ENCODE data around the gene TAS2R46. TPM values are rescaled to one million over a fixed set of nuclear protein-coding genes. Genes with fewer than 3 reads are reported as not detected.

The TAS2R46 gene
- total and polyA plus RNA-seq, 2 of the 4 experiments (the other 2 are of a cell fraction), result 0.09 to 4.7 TPM

DNA sequence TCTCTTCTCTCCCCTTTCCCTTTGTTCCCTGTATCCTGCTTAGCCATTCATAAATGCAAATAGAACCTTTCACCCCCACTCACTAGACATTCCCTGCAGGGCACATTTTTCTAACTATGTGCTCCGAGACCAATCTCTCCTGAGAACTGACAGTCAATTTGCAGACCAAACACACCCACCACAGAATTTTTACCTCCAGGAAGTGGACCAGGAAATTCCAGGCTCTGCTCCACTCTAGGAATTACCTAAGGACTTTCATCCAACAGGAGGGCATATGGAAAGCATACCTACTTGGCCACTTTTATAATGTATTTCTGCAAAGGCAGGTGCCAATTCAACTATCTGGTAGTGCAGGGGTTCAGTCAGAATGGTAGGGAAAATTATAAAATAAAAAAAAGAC is 8.9 kb upstream of the TAS2R46 start:
- Histone ChIP-seq H4K91ac (ENCODE audit: insufficient read depth, low read depth, low read length) (no peak overlapping the region), H3K36me3 (ENCODE audit: control insufficient read depth, insufficient read depth, low read length) (no peaks in the 10 kb centered on the region; the same call in 1 of the 2 replicates), H3K14ac (replicated peaks; ENCODE audit: low read depth, low read length) (no peak overlapping the region), H2AFZ (replicated peaks; ENCODE audit: low read length, poor library complexity) (no peak overlapping the region), H3K9me1 (ENCODE audit: insufficient read depth, low read length) (no peaks in the 10 kb centered on the region), H4K20me1 (ENCODE audit: insufficient read depth, low read length) (no peaks in the 10 kb centered on the region), H2BK20ac (ENCODE audit: low read depth, low read length) (no peak overlapping the region), H3K9ac (ENCODE audit: low read depth, low read length) (no peak overlapping the region), H3K4me2 (ENCODE audit: low read depth, low read length) (no peak overlapping the region), H3K18ac (ENCODE audit: low read depth, low read length) (no peak overlapping the region), H3K9me3 (ENCODE audit: control insufficient read depth, insufficient read depth, low read length) (no peaks in the 10 kb centered on the region), H3K27me3 (ENCODE audit: control insufficient read depth, insufficient read depth, low read length) (no peaks in the 10 kb centered on the region), H2BK5ac (ENCODE audit: low read depth, low read length, poor library complexity, severe bottlenecking) (no peak overlapping the region), H2AK5ac (ENCODE audit: low read depth, low read length) (no peak overlapping the region), H3K4me1 (ENCODE audit: control insufficient read depth, insufficient read depth, low read length) (no peaks in the 10 kb centered on the region), H2BK15ac (ENCODE audit: low read depth, low read length) (no peak overlapping the region), H2AK9ac (replicated peaks; ENCODE audit: low read depth, low read length, poor library complexity) (no peak overlapping the region), H3K23ac (ENCODE audit: low read depth, low read length) (no peak overlapping the region), H2BK120ac (ENCODE audit: low read depth, low read length) (no peak overlapping the region), H3K27ac (ENCODE audit: insufficient read depth, low read length) (no peak overlapping the region), H3K4ac (ENCODE audit: low read depth, low read length) (no peak overlapping the region), H3K79me1 (ENCODE audit: low read depth in 1 of 2, low read length in 2 of 2) (peaks cover 0 to 9% of the 10 kb centered on the region in 2 experiments; a peak in 3 of 4 replicates), H3K56ac (ENCODE audit: extremely low read depth, insufficient read depth, low read length) (no peak overlapping the region), H4K8ac (ENCODE audit: low read depth in 2 of 2, low read length in 2 of 2) (no peak overlapping the region), H4K5ac (ENCODE audit: low read depth, low read length) (no peak overlapping the region), H3K4me3 (ENCODE audit: insufficient read depth, low read depth, low read length) (no peak overlapping the region)
- ATAC-seq (ENCODE audit: low read depth) (no peak), DNase-seq (no peak)
- CTCF ChIA-PET, result no interaction called here
- intact Hi-C loops (cut with micrococcal nuclease), result no loop called here
- BruUV-seq (replicated peaks), result no TSS peak
- POLR2A ChIA-PET (ENCODE audit: unreplicated experiment), result no interaction called here
- 83% methylated on average over 1 of the region's 1 CpG; no CpG with 5 or more reads in 1 of the 2 experiments for WGBS, 2 experiments (ENCODE audit: extremely low coverage in 2 of 2, insufficient read length in 1 of 2)
- TF ChIP-seq CHD1 (IDR thresholded peaks at IDR 0.05; ENCODE audit: low read depth, low read length), result no peak
- TF ChIP-seq, protein P1, sequence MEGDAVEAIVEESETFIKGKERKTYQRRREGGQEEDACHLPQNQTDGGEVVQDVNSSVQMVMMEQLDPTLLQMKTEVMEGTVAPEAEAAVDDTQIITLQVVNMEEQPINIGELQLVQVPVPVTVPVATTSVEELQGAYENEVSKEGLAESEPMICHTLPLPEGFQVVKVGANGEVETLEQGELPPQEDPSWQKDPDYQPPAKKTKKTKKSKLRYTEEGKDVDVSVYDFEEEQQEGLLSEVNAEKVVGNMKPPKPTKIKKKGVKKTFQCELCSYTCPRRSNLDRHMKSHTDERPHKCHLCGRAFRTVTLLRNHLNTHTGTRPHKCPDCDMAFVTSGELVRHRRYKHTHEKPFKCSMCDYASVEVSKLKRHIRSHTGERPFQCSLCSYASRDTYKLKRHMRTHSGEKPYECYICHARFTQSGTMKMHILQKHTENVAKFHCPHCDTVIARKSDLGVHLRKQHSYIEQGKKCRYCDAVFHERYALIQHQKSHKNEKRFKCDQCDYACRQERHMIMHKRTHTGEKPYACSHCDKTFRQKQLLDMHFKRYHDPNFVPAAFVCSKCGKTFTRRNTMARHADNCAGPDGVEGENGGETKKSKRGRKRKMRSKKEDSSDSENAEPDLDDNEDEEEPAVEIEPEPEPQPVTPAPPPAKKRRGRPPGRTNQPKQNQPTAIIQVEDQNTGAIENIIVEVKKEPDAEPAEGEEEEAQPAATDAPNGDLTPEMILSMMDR (conservative IDR thresholded peaks at IDR 0.05; ENCODE audit: low read depth, low read length), result no peak
- no peak for TF ChIP-seq RCOR1 (IDR thresholded peaks at IDR 0.05; ENCODE audit: insufficient replicate concordance, low read length)
- no peak for TF ChIP-seq POLR2A (IDR thresholded peaks at IDR 0.05; ENCODE audit: low read depth, low read length)
- TF ChIP-seq MAFK (IDR thresholded peaks at IDR 0.05; ENCODE audit: low read depth, low read length), result no peak
- no peak for TF ChIP-seq MXI1 (IDR thresholded peaks at IDR 0.05; ENCODE audit: borderline replicate concordance, low read depth, low read length)
- TF ChIP-seq, protein P2, sequence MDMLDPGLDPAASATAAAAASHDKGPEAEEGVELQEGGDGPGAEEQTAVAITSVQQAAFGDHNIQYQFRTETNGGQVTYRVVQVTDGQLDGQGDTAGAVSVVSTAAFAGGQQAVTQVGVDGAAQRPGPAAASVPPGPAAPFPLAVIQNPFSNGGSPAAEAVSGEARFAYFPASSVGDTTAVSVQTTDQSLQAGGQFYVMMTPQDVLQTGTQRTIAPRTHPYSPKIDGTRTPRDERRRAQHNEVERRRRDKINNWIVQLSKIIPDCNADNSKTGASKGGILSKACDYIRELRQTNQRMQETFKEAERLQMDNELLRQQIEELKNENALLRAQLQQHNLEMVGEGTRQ (IDR thresholded peaks at IDR 0.05; ENCODE audit: low read depth, low read length), result no peak
- no peak for TF ChIP-seq SMC3 (IDR thresholded peaks at IDR 0.05; ENCODE audit: low read depth, low read length)
- TF ChIP-seq MAZ (IDR thresholded peaks at IDR 0.05; ENCODE audit: borderline replicate concordance, low read depth, low read length), result no peak
- no peak for TF ChIP-seq CEBPB (IDR thresholded peaks at IDR 0.05; ENCODE audit: low read depth, low read length)
- dilution Hi-C loops (cut with HindIII; ENCODE audit: low sequenced_read_pairs, unreplicated experiment), result no loop called here
- in situ Hi-C loops (cut with MboI; ENCODE audit: low sequenced_read_pairs), result no loop called here

All from IMR-90 (cell line).